ENCODE data around the gene VSTM2B. TPM values are rescaled to one million over a fixed set of nuclear protein-coding genes. Genes with fewer than 3 reads are reported as not detected.

Gene VSTM2B
- total RNA-seq, 2 donors from 2014 or later = not detected

- Mint-ChIP-seq H3K4me1 (peaks cover 3% of the 10 kb centered on the region), H3K27ac (no peak overlapping the region), H3K36me3 (ENCODE audit: low read depth) (no peaks in the 10 kb centered on the region), H3K4me3 (no peak overlapping the region), H3K27me3 (peaks cover 46% of the 10 kb centered on the region)
- DNase-seq (no peak), ATAC-seq (no peak)
- no peaks in the 10 kb centered on the region for H3K9me3 ChIP-seq (ENCODE audit: control insufficient read depth, low read length, poor library complexity, severe bottlenecking)
These were observed 23.8 kb upstream of the VSTM2B start for GRCh38 chr19:29501816-29502580.

GRCh38 chr19:29502581-29502850, 23.3 kb upstream of the VSTM2B start:
- Mint-ChIP-seq H3K4me3 (no peak overlapping the region), H3K4me1 (peaks cover 3% of the 10 kb centered on the region), H3K27ac (no peak overlapping the region), H3K27me3 (peaks cover 49% of the 10 kb centered on the region), H3K36me3 (ENCODE audit: low read depth) (no peaks in the 10 kb centered on the region)
- H3K9me3 ChIP-seq (ENCODE audit: control insufficient read depth, low read length, poor library complexity, severe bottlenecking) = no peaks in the 10 kb centered on the region
- ATAC-seq = no peak
- DNase-seq = no peak

- H3K9me3 ChIP-seq (ENCODE audit: control insufficient read depth, low read length, poor library complexity, severe bottlenecking) = no peaks in the 10 kb centered on the region
- Mint-ChIP-seq H3K4me3 (no peak overlapping the region), H3K4me1 (peaks cover 3% of the 10 kb centered on the region), H3K27ac (no peak overlapping the region), H3K36me3 (ENCODE audit: low read depth) (no peaks in the 10 kb centered on the region), H3K27me3 (peaks cover 52% of the 10 kb centered on the region)
- DNase-seq (no peak), ATAC-seq (no peak)
These were observed 22.5 kb upstream of the VSTM2B start for GRCh38 chr19:29503140-29503758.

- no peaks in the 10 kb centered on the region for H3K9me3 ChIP-seq (ENCODE audit: control insufficient read depth, low read length, poor library complexity, severe bottlenecking)
- ATAC-seq (no peak), DNase-seq (no peak)
- Mint-ChIP-seq H3K36me3 (ENCODE audit: low read depth) (peaks cover under 1% of the 10 kb centered on the region), H3K4me3 (no peak overlapping the region), H3K27ac (peak overlapping the region; percentile 24), H3K27me3 (peaks cover 52% of the 10 kb centered on the region), H3K4me1 (peaks cover 3% of the 10 kb centered on the region)
These were observed 22.0 kb upstream of the VSTM2B start for GRCh38 chr19:29503785-29504184.

- peaks cover 55% of the 10 kb centered on the region for H3K27me3 Mint-ChIP-seq
- peaks cover 2% of the 10 kb centered on the region for H3K36me3 Mint-ChIP-seq (ENCODE audit: low read depth)
These were observed 21.3 kb upstream of the VSTM2B start for GRCh38 chr19:29504454-29504853.

GRCh38 chr19:29505097-29505824, 20.5 kb upstream of the VSTM2B start:
- H3K36me3 Mint-ChIP-seq (ENCODE audit: low read depth) = peaks cover 2% of the 10 kb centered on the region
- H3K27me3 Mint-ChIP-seq = peaks cover 63% of the 10 kb centered on the region
- H3K4me1 Mint-ChIP-seq = peaks cover 3% of the 10 kb centered on the region
- ATAC-seq = no peak
- no peak overlapping the region for H3K27ac Mint-ChIP-seq
- no peak for DNase-seq
- no peaks in the 10 kb centered on the region for H3K9me3 ChIP-seq (ENCODE audit: control insufficient read depth, low read length, poor library complexity, severe bottlenecking)
- no peak overlapping the region for H3K4me3 Mint-ChIP-seq

More at GRCh38 chr19:29504454-29504853, 21.3 kb upstream of the VSTM2B start:
- H3K4me3 Mint-ChIP-seq = no peak overlapping the region
- ATAC-seq (no peak), DNase-seq (no peak)
- peaks cover 3% of the 10 kb centered on the region for H3K4me1 Mint-ChIP-seq
- H3K27ac Mint-ChIP-seq = peak overlapping the region; percentile 24
- no peaks in the 10 kb centered on the region for H3K9me3 ChIP-seq (ENCODE audit: control insufficient read depth, low read length, poor library complexity, severe bottlenecking)

GRCh38 chr19:29506619-29506911, 19.2 kb upstream of the VSTM2B start:
- no peak for ATAC-seq
- no peak overlapping the region for H3K4me3 Mint-ChIP-seq

GRCh38 chr19:29507081-29507860, 18.5 kb upstream of the VSTM2B start:
- Mint-ChIP-seq H3K4me3 (no peak overlapping the region), H3K27ac (no peak overlapping the region), H3K36me3 (ENCODE audit: low read depth) (peaks cover 7% of the 10 kb centered on the region), H3K4me1 (peaks cover 3% of the 10 kb centered on the region), H3K27me3 (peaks cover 57% of the 10 kb centered on the region)
- ATAC-seq = no peak
- DNase-seq = no peak
- no peaks in the 10 kb centered on the region for H3K9me3 ChIP-seq (ENCODE audit: control insufficient read depth, low read length, poor library complexity, severe bottlenecking)

More at GRCh38 chr19:29506619-29506911, 19.2 kb upstream of the VSTM2B start:
- no peaks in the 10 kb centered on the region for H3K9me3 ChIP-seq (ENCODE audit: control insufficient read depth, low read length, poor library complexity, severe bottlenecking)
- Mint-ChIP-seq H3K27me3 (peaks cover 59% of the 10 kb centered on the region), H3K27ac (no peak overlapping the region), H3K36me3 (ENCODE audit: low read depth) (peaks cover 2% of the 10 kb centered on the region), H3K4me1 (peaks cover 3% of the 10 kb centered on the region)
- no peak for DNase-seq

- DNase-seq = no peak
- Mint-ChIP-seq H3K27ac (no peak overlapping the region), H3K4me3 (no peak overlapping the region), H3K36me3 (ENCODE audit: low read depth) (peaks cover 9% of the 10 kb centered on the region), H3K27me3 (peaks cover 48% of the 10 kb centered on the region), H3K4me1 (peaks cover 3% of the 10 kb centered on the region)
- H3K9me3 ChIP-seq (ENCODE audit: control insufficient read depth, low read length, poor library complexity, severe bottlenecking) = no peaks in the 10 kb centered on the region
- ATAC-seq = no peak
These were observed 17.6 kb upstream of the VSTM2B start for GRCh38 chr19:29508181-29508580.

- DNase-seq (no peak), ATAC-seq (no peak)
- no peak overlapping the region for H3K4me3 Mint-ChIP-seq
- H3K27me3 Mint-ChIP-seq = peaks cover 35% of the 10 kb centered on the region
- H3K9me3 ChIP-seq (ENCODE audit: control insufficient read depth, low read length, poor library complexity, severe bottlenecking) = no peaks in the 10 kb centered on the region
- H3K4me1 Mint-ChIP-seq = no peaks in the 10 kb centered on the region
- no peak overlapping the region for H3K27ac Mint-ChIP-seq
- H3K36me3 Mint-ChIP-seq (ENCODE audit: low read depth) = peaks cover 9% of the 10 kb centered on the region
These were observed 16.3 kb upstream of the VSTM2B start for GRCh38 chr19:29509456-29509855.

GRCh38 chr19:29510701-29511265, 15.0 kb upstream of the VSTM2B start:
- DNase-seq (no peak), ATAC-seq (no peak)
- H3K4me1 Mint-ChIP-seq = no peaks in the 10 kb centered on the region
- H3K27me3 Mint-ChIP-seq = peaks cover 40% of the 10 kb centered on the region
- H3K4me3 Mint-ChIP-seq = no peak overlapping the region
- no peaks in the 10 kb centered on the region for H3K9me3 ChIP-seq (ENCODE audit: control insufficient read depth, low read length, poor library complexity, severe bottlenecking)
- no peak overlapping the region for H3K27ac Mint-ChIP-seq
- peaks cover 9% of the 10 kb centered on the region for H3K36me3 Mint-ChIP-seq (ENCODE audit: low read depth)

- Mint-ChIP-seq H3K4me1 (no peaks in the 10 kb centered on the region), H3K27ac (no peak overlapping the region), H3K36me3 (ENCODE audit: low read depth) (peaks cover 9% of the 10 kb centered on the region), H3K27me3 (peaks cover 40% of the 10 kb centered on the region), H3K4me3 (no peak overlapping the region)
- ATAC-seq (no peak), DNase-seq (no peak)
- H3K9me3 ChIP-seq (ENCODE audit: control insufficient read depth, low read length, poor library complexity, severe bottlenecking) = no peaks in the 10 kb centered on the region
These were observed 14.0 kb upstream of the VSTM2B start for GRCh38 chr19:29511768-29512167.

- H3K9me3 ChIP-seq (ENCODE audit: control insufficient read depth, low read length, poor library complexity, severe bottlenecking) = no peaks in the 10 kb centered on the region
- no peak overlapping the region for H3K27ac Mint-ChIP-seq
- no peak for ATAC-seq
- no peaks in the 10 kb centered on the region for H3K4me1 Mint-ChIP-seq
- no peak overlapping the region for H3K4me3 Mint-ChIP-seq
- H3K27me3 Mint-ChIP-seq = peaks cover 34% of the 10 kb centered on the region
- no peak for DNase-seq
- H3K36me3 Mint-ChIP-seq (ENCODE audit: low read depth) = peaks cover 9% of the 10 kb centered on the region
These were observed 13.0 kb upstream of the VSTM2B start for GRCh38 chr19:29512748-29513147.

Data from T-helper 17 cell (primary cell).